Sigmoid colon (tissue), 7 donors: ENCODE data around the gene GRID2. TPM values are rescaled to one million over a fixed set of nuclear protein-coding genes. Genes with fewer than 3 reads are reported as not detected.

Source experiments
- DNase-seq: peaks from one replicate; pipeline ENCODE4 v3.0.0-alpha.2; 2019
- H3K27ac ChIP-seq, 4 donors: fragments of 200-600 bp; sonication (generic); one replicate each; pipeline ENCODE4 v1.5.1; 2016 to 2019; ENCODE audit warnings: mild to moderate bottlenecking in 1 of 4
- H3K27me3 ChIP-seq, 3 donors: fragments of 200-600 bp; sonication (generic); one replicate each; pipeline ENCODE4 v1.5.1; 2019; ENCODE audit warnings: mild to moderate bottlenecking in 1 of 3
- H3K36me3 ChIP-seq, 4 donors: fragments of 200-600 bp; sonication (generic); one replicate each; pipeline ENCODE4 v1.5.1; 2016 to 2019
- H3K4me1 ChIP-seq, 4 donors: fragments of 200-600 bp; sonication (generic); one replicate each; pipeline ENCODE4 v1.5.1; 2017 to 2019
- H3K4me3 ChIP-seq, 4 donors: fragments of 200-600 bp; sonication (generic); one replicate each; pipeline ENCODE4 v1.5.1; 2017 to 2019; ENCODE audit warnings: mild to moderate bottlenecking in 2 of 4, moderate library complexity in 1 of 4
- H3K9me3 ChIP-seq, 4 donors: fragments of 200-600 bp in 3 of 4; sonication (generic) in 3 of 4; one replicate each; pipeline versions ENCODE4 v1.5.1 to v1.6.1; 2013 to 2019
- CTCF ChIP-seq, 4 experiments: fragments of 450-650 bp in 3 of 4; fragments of 200-600 bp in 1 of 4; IDR thresholded peaks; one replicate each; pipeline ENCODE4 v1.5.1; 2016 to 2019; ENCODE audit warnings: antibody characterized with exemption in 4 of 4, mild to moderate bottlenecking in 3 of 4, moderate library complexity in 2 of 4
- EP300 ChIP-seq, 4 donors: sonication (generic); formaldehyde crosslinking; IDR thresholded peaks; one replicate each; pipeline ENCODE4 v1.6.1; 2017; ENCODE audit warnings: antibody characterized with exemption in 4 of 4
- POLR2A ChIP-seq, 2 donors: fragments of 450-650 bp; IDR thresholded peaks; one replicate each; pipeline ENCODE4 v1.6.1; 2016; ENCODE audit warnings: antibody characterized with exemption in 2 of 2, mild to moderate bottlenecking in 2 of 2, moderate library complexity in 2 of 2
- POLR2AphosphoS5 ChIP-seq, 4 donors: sonication (generic); formaldehyde crosslinking; IDR thresholded peaks; one replicate each; pipeline ENCODE4 v1.6.1; 2017; ENCODE audit warnings: antibody characterized with exemption in 4 of 4
- WGBS, 2 donors: extraction: QIAGEN DNeasy Blood & Tissue Kit; methylation state at CpG; one replicate each; pipeline ENCODE4 v1.1.7; 2013; 5-methylcytosine and 5-hydroxymethylcytosine counted together
- intact Hi-C: fragments of 100-400 bp; cut with DNase I; formaldehyde crosslinking; loops from one replicate; pipeline ENCODE4 v1.15.1; 2023
- polyA plus RNA-seq, 3 donors: library from polyadenylated mRNA; stranded (reverse); fragments of 200-250 nt; gene quantifications; one replicate each; pipeline ENCODE4 v1.2.3, GENCODE V29; 2013
- total RNA-seq, 4 donors: library from RNA; depleted of rRNA; stranded (reverse); fragments of >200 nt; gene quantifications; one replicate each; pipeline ENCODE4 v1.1.0, GENCODE V29; 2016
- donor health status: healthy with polysubstance abuse.
- donor health status: Bipolar disorder and iron deficiency.
- donor health status: healthy.

GRID2 gene
- total and polyA plus RNA-seq, 7 donors: 0.04 to 1.9 (median 0.28) TPM; not detected in 2

GRCh38 chr4:93016350-93016749 lies 712.6 kb downstream of the GRID2 start:
- no peak overlapping the region for H3K4me3 ChIP-seq
- intact Hi-C loops: no loop called here
- H3K27ac ChIP-seq: no peak overlapping the region
- no peaks in the 10 kb centered on the region for H3K4me1 ChIP-seq
- WGBS, 2 donors: 84 to 87% methylated on average over 2 of the region's 2 CpGs
- TF ChIP-seq EP300 (IDR thresholded peaks at IDR 0.05): no peak
- no peak for TF ChIP-seq CTCF (IDR thresholded peaks at IDR 0.05)
- TF ChIP-seq POLR2A (IDR thresholded peaks at IDR 0.05): no peak
- TF ChIP-seq POLR2AphosphoS5 (IDR thresholded peaks at IDR 0.05): no peak
- no peaks in the 10 kb centered on the region for H3K36me3 ChIP-seq
- DNase-seq: no peak
- H3K9me3 ChIP-seq: no peaks in the 10 kb centered on the region
- no peaks in the 10 kb centered on the region for H3K27me3 ChIP-seq

DNA sequence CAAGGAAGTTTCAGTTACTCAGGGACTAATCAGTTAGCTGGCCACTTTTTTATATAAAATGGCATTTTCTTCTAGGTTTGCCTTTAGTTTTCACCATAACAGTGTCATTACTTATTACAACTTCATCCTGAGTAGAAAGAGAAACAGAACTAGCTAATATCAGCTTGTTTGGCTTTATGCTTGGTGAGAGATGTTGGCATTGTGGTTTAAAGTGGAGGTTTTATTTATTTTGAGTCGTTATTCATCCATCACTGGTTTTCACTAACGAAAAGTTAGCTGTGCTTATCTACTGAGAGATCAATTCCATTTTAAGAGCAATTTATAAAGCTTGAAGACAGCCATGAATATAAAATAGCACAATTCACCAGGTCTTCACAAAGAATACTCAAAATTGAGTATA lies 714.5 kb downstream of the GRID2 start:
- Histone ChIP-seq H3K27me3 (no peaks in the 10 kb centered on the region), H3K4me1 (no peaks in the 10 kb centered on the region), H3K27ac (no peak overlapping the region), H3K4me3 (no peak overlapping the region), H3K36me3 (no peaks in the 10 kb centered on the region), H3K9me3 (no peaks in the 10 kb centered on the region)
- 42 to 47% methylated on average over 2 of the region's 2 CpGs for WGBS, 2 donors
- no peak for DNase-seq
- no peak for TF ChIP-seq POLR2A (IDR thresholded peaks at IDR 0.05)
- TF ChIP-seq POLR2AphosphoS5 (IDR thresholded peaks at IDR 0.05): no peak
- no peak for TF ChIP-seq CTCF (IDR thresholded peaks at IDR 0.05)
- intact Hi-C loops: no loop called here

DNA sequence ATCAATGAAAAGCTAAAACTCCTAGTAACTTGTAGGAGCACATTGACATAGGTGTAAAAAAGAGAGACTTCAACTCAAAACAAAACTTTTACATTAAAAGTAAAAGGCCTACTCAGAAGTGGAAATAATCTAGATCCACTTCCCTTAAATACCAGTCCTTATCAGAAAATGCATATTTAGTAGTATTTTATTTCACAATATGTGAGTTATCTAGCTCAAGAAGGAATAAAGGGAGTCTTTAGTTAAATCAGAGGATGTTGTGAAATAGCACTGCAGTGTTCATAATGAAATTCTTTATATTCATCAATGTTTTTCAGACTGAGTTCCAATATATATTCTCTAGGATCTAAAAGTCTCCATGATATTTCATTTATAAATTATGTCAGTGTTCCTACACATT lies 715.0 kb downstream of the GRID2 start:
- TF ChIP-seq CTCF (IDR thresholded peaks at IDR 0.05): no peak
- TF ChIP-seq EP300 (IDR thresholded peaks at IDR 0.05): no peak
- no peak for TF ChIP-seq POLR2AphosphoS5 (IDR thresholded peaks at IDR 0.05)
- no peak for TF ChIP-seq POLR2A (IDR thresholded peaks at IDR 0.05)
- intact Hi-C loops: no loop called here
- no peak overlapping the region for H3K4me3 ChIP-seq
- no peaks in the 10 kb centered on the region for H3K9me3 ChIP-seq
- no peaks in the 10 kb centered on the region for H3K27me3 ChIP-seq
- H3K4me1 ChIP-seq: no peaks in the 10 kb centered on the region
- no peak for DNase-seq
- no peaks in the 10 kb centered on the region for H3K36me3 ChIP-seq
- no peak overlapping the region for H3K27ac ChIP-seq

GRCh38 chr4:93029769-93030168 lies 726.0 kb downstream of the GRID2 start:
- WGBS, 2 donors: 74 to 84% methylated on average over 1 of the region's 1 CpG
- intact Hi-C loops: no loop called here
- Histone ChIP-seq H3K27ac (no peak overlapping the region), H3K9me3 (no peaks in the 10 kb centered on the region), H3K4me1 (no peaks in the 10 kb centered on the region), H3K4me3 (no peak overlapping the region), H3K27me3 (no peaks in the 10 kb centered on the region), H3K36me3 (no peaks in the 10 kb centered on the region)
- no peak for DNase-seq
- TF ChIP-seq POLR2A (IDR thresholded peaks at IDR 0.05): no peak
- TF ChIP-seq EP300 (IDR thresholded peaks at IDR 0.05): no peak
- no peak for TF ChIP-seq CTCF (IDR thresholded peaks at IDR 0.05)
- TF ChIP-seq POLR2AphosphoS5 (IDR thresholded peaks at IDR 0.05): no peak

- no peak overlapping the region for H3K4me3 ChIP-seq
- intact Hi-C loops: no loop called here
- H3K27me3 ChIP-seq: no peaks in the 10 kb centered on the region
- no peaks in the 10 kb centered on the region for H3K36me3 ChIP-seq
- no peak for TF ChIP-seq POLR2AphosphoS5 (IDR thresholded peaks at IDR 0.05)
- no peak for DNase-seq
- H3K9me3 ChIP-seq: no peaks in the 10 kb centered on the region
- 87 to 88% methylated on average over 3 of the region's 3 CpGs for WGBS, 2 donors
- no peak overlapping the region for H3K27ac ChIP-seq
- no peaks in the 10 kb centered on the region for H3K4me1 ChIP-seq
These were observed 726.9 kb downstream of the GRID2 start for GRCh38 chr4:93030670-93031069.
